ENCODE data around the gene AKAP6. TPM values are rescaled to one million over a fixed set of nuclear protein-coding genes. Genes with fewer than 3 reads are reported as not detected.

The AKAP6 gene
- total and polyA plus RNA-seq, 2 of the 8 experiments (the other 6 are each of a cell fraction or from before 2014, with no cell fraction given), result 0.09 to 0.89 TPM

DNA sequence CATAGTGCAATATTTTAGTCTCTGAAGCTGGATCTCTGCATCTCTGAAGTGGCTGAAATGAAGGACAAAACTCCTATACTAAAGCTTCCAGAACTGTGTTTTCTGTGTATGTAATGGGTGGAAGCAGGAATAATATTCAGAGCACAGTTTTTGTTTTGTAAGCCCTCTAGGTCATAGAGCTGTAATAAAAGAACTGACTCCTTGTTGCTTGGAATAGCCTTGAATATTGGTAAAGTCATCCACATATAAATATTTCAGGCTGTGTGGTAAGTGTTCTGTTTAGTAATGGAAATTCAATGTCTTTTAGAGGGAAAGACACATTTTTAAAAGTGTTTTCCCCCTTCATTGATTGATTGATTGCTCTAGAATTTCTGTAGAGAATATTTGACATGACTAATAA lies 18.2 kb upstream of the AKAP6 start:
- Histone ChIP-seq H3K9me3 (ENCODE audit: insufficient read depth in 2 of 2, low read depth in 1 of 2, low read length in 1 of 2) (no peaks in the 10 kb centered on the region), H3K23ac (ENCODE audit: insufficient read length) (no peak overlapping the region), H2BK12ac (ENCODE audit: low read depth, low read length) (no peak overlapping the region), H4K5ac (ENCODE audit: insufficient read length, low read depth, low read length) (no peak overlapping the region), H2BK5ac (ENCODE audit: low read depth, low read length) (no peak overlapping the region), H3K14ac (ENCODE audit: insufficient read length) (no peak overlapping the region), H4K8ac (ENCODE audit: extremely low read depth, insufficient read depth, low read length) (no peak overlapping the region), H3K9ac (replicated peaks in 1 of 4; ENCODE audit: extremely low read depth in 1 of 4, low read depth in 3 of 4, low read length in 3 of 4) (no peak overlapping the region), H2BK15ac (ENCODE audit: low read length) (no peak overlapping the region), H3K79me1 (ENCODE audit: low read depth, low read length) (no peaks in the 10 kb centered on the region), H3K79me2 (ENCODE audit: control insufficient read depth in 1 of 2, insufficient read depth in 2 of 2, low read length in 2 of 2) (no peaks in the 10 kb centered on the region), H3K4me3 (ENCODE audit: extremely low read depth in 1 of 4, insufficient read depth in 2 of 4, low read depth in 3 of 4, low read length in 4 of 4) (no peak overlapping the region), H2AK5ac (ENCODE audit: low read depth, low read length) (no peak overlapping the region), H2BK120ac (replicated peaks; ENCODE audit: low read depth, low read length) (no peak overlapping the region), H2AFZ (ENCODE audit: low read length) (no peak overlapping the region), H3K18ac (ENCODE audit: extremely low read depth, low read length) (no peak overlapping the region), H3K4me2 (ENCODE audit: insufficient read depth in 1 of 2, low read depth in 2 of 2, low read length in 2 of 2) (no peak overlapping the region), H3K27ac (ENCODE audit: low read depth, low read length) (no peak overlapping the region), H3K4me1 (replicated peaks in 1 of 4; ENCODE audit: control insufficient read depth in 3 of 4, insufficient read depth in 4 of 4, low read length in 3 of 4) (no peaks in the 10 kb centered on the region), H4K91ac (replicated peaks; ENCODE audit: insufficient read length, low read length) (no peak overlapping the region), H3K56ac (replicated peaks; ENCODE audit: insufficient read length, low read depth, low read length) (no peak overlapping the region), H4K20me1 (replicated peaks in 1 of 2; ENCODE audit: control insufficient read depth in 1 of 2, insufficient read depth in 2 of 2, low read length in 2 of 2) (no peaks in the 10 kb centered on the region), H3K27me3 (replicated peaks in 1 of 4; ENCODE audit: control insufficient read depth in 3 of 4, extremely low read depth in 1 of 4, insufficient read depth in 3 of 4, low read length in 3 of 4) (no peaks in the 10 kb centered on the region), H3K36me3 (ENCODE audit: control insufficient read depth in 2 of 4, insufficient read depth in 4 of 4, low read length in 3 of 4) (no peaks in the 10 kb centered on the region), H3K4ac (replicated peaks; ENCODE audit: insufficient read length, low read depth, low read length) (no peak overlapping the region), H3K23me2 (ENCODE audit: low read depth, low read length) (no peaks in the 10 kb centered on the region), H2BK20ac (ENCODE audit: low read length) (no peak overlapping the region)
- DNase-seq (ENCODE audit: low read depth in 1 of 2, low spot score in 2 of 2) (no peak), FAIRE-seq (no peak)
- CTCF ChIA-PET (ENCODE audit: partially characterized antibody), result interaction anchor here (1.3 kb wide), 1 partner anchor 55 kb away, joined by 3 read pairs; no protein-coding TSS in a partner anchor
- POLR2A ChIA-PET (ENCODE audit: partially characterized antibody), result interaction anchor here (0.6 kb wide), 1 partner anchor 11 kb away, joined by 3 read pairs; no protein-coding TSS in a partner anchor
- TF ChIP-seq EZH2 (IDR thresholded peaks at IDR 0.05; ENCODE audit: low read depth, low read length, severe bottlenecking) (no peak), ASH2L (IDR thresholded peaks at IDR 0.05; ENCODE audit: low read length) (no peak), EP300 (IDR thresholded peaks at IDR 0.05; ENCODE audit: borderline replicate concordance in 1 of 2, low read depth in 2 of 2, low read length in 2 of 2) (no peak), BRCA1 (IDR thresholded peaks at IDR 0.05; ENCODE audit: low read depth, low read length) (no peak), CEBPB (IDR thresholded peaks at IDR 0.05; ENCODE audit: low read depth, low read length) (no peak), RNF2 (IDR thresholded peaks at IDR 0.05; ENCODE audit: borderline replicate concordance, low read depth, low read length, missing control alignments, poor library complexity, severe bottlenecking) (no peak), TBP (IDR thresholded peaks at IDR 0.05; ENCODE audit: low read depth, low read length) (no peak), NANOG (IDR thresholded peaks at IDR 0.05; ENCODE audit: insufficient read depth, low read depth, low read length, poor library complexity, severe bottlenecking) (no peak), TCF12 (IDR thresholded peaks at IDR 0.05; ENCODE audit: low read depth, low read length) (no peak), PHF8 (conservative IDR thresholded peaks at IDR 0.05; ENCODE audit: low read depth, low read length) (no peak), HDAC2 (IDR thresholded peaks at IDR 0.05; ENCODE audit: borderline replicate concordance in 1 of 2, low read depth in 2 of 2, low read length in 2 of 2) (no peak)
- TF ChIP-seq, protein P1, sequence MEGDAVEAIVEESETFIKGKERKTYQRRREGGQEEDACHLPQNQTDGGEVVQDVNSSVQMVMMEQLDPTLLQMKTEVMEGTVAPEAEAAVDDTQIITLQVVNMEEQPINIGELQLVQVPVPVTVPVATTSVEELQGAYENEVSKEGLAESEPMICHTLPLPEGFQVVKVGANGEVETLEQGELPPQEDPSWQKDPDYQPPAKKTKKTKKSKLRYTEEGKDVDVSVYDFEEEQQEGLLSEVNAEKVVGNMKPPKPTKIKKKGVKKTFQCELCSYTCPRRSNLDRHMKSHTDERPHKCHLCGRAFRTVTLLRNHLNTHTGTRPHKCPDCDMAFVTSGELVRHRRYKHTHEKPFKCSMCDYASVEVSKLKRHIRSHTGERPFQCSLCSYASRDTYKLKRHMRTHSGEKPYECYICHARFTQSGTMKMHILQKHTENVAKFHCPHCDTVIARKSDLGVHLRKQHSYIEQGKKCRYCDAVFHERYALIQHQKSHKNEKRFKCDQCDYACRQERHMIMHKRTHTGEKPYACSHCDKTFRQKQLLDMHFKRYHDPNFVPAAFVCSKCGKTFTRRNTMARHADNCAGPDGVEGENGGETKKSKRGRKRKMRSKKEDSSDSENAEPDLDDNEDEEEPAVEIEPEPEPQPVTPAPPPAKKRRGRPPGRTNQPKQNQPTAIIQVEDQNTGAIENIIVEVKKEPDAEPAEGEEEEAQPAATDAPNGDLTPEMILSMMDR (IDR thresholded peaks at IDR 0.05; ENCODE audit: control extremely low read depth in 1 of 3, insufficient read depth in 1 of 3, low read depth in 1 of 3, low read length in 3 of 3), result no peak
